ENCODE measurements around the gene RP2. TPM values are rescaled to one million over a fixed set of nuclear protein-coding genes. Genes with fewer than 3 reads are reported as not detected.

RP2 gene
- total and polyA plus RNA-seq, 9 of the 15 experiments (the other 6 are each of a cell fraction or from before 2014, with no cell fraction given), result 2.0 to 6.9 (median 3.5) TPM

- TF ChIP-seq GTF3C2 (IDR thresholded peaks at IDR 0.05; ENCODE audit: borderline replicate concordance, extremely low read depth, insufficient read length) (no peak), HNRNPL (IDR thresholded peaks at IDR 0.05; ENCODE audit: low read depth, low read length) (no peak), TAF9B (IDR thresholded peaks at IDR 0.05; ENCODE audit: partially characterized antibody) (peak; percentile 35), SP1 (CRISPR knock-in tag; IDR thresholded peaks at IDR 0.05) (0 out of 2 replicates have a peak, but pooled peaks have one; percentile 18), E4F1 (CRISPR knock-in tag; IDR thresholded peaks at IDR 0.05; ENCODE audit: borderline replicate concordance) (no peak), TFAP4 (CRISPR knock-in tag; IDR thresholded peaks at IDR 0.05; ENCODE audit: borderline replicate concordance) (peak; percentile 63), ZHX1 (conservative IDR thresholded peaks at IDR 0.05; ENCODE audit: low read length) (no peak), BRCA1 (IDR thresholded peaks at IDR 0.05) (no peak), BRCA1 (CRISPR knock-in tag; IDR thresholded peaks at IDR 0.05) (no peak), SMARCE1 (IDR thresholded peaks at IDR 0.05) (no peak), STAT5A (IDR thresholded peaks at IDR 0.05; ENCODE audit: borderline replicate concordance, low read length) (no peak), KLF10 (CRISPR knock-in tag; IDR thresholded peaks at IDR 0.05) (no peak), CCNT2 (IDR thresholded peaks at IDR 0.05; ENCODE audit: borderline replicate concordance, extremely low read depth, insufficient read length, low read depth, low read length) (peak; percentile 10), HMG20A (CRISPR knock-in tag; conservative IDR thresholded peaks at IDR 0.05) (no peak), L3MBTL2 (IDR thresholded peaks at IDR 0.05) (0 out of 2 replicates have a peak, but pooled peaks have one; percentile 24), CSDE1 (IDR thresholded peaks at IDR 0.05) (peak in 1 of 2 experiments; percentile 58; a peak in 1 of 4 replicates), NFE2L1 (tag; IDR thresholded peaks at IDR 0.05; ENCODE audit: borderline replicate concordance, low read depth) (no peak), ZNF696 (CRISPR knock-in tag; conservative IDR thresholded peaks at IDR 0.05) (no peak)
Measured at GRCh38 chrX:46836701-46837557, at the start of gene RP2 (continued).

Measured in K562 (cell line).